NCI-H82 treated with DMSO at 0.1 percent for 48 hours (cell line): ENCODE data around the gene HLA-G.

Experiments used
- DNase-seq: peaks from one replicate; lab custom pipeline; 2025; ENCODE audit not compliant: unreplicated experiment; lab: John Stamatoyannopoulos, UW

HLA-G gene

GRCh38 chr6:29815118-29815750 is 12.4 kb upstream of the HLA-G start:
- no peak for DNase-seq

- no peak for DNase-seq
These were observed 11.6 kb upstream of the HLA-G start for GRCh38 chr6:29816030-29816429.

GRCh38 chr6:29818892-29819291 is 8.7 kb upstream of the HLA-G start:
- no peak for DNase-seq

GRCh38 chr6:29824144-29824543 is 3.5 kb upstream of the HLA-G start:
- no peak for DNase-seq

- DNase-seq = no peak
These were observed 1.8 kb upstream of the HLA-G start for GRCh38 chr6:29825848-29826247.

- DNase-seq = no peak
These were observed 1.4 kb upstream of the HLA-G start for GRCh38 chr6:29826271-29826670.

GRCh38 chr6:29828471-29828797 is 809 bp downstream of the HLA-G start:
- DNase-seq = no peak

- DNase-seq = no peak
These were observed 2.1 kb downstream of the HLA-G start for GRCh38 chr6:29829766-29830165.

- no peak for DNase-seq
These were observed 2.8 kb downstream of the HLA-G start for GRCh38 chr6:29830409-29830808.

- DNase-seq = no peak
These were observed 4.2 kb downstream of the HLA-G start for GRCh38 chr6:29831776-29832175.

- no peak for DNase-seq
These were observed 7.2 kb downstream of the HLA-G start for GRCh38 chr6:29834564-29835436.

GRCh38 chr6:29839917-29840316 is 12.3 kb downstream of the HLA-G start:
- no peak for DNase-seq

- DNase-seq = no peak
These were observed 13.4 kb downstream of the HLA-G start for GRCh38 chr6:29841030-29841429.

GRCh38 chr6:29845405-29846006 is 17.9 kb downstream of the HLA-G start:
- no peak for DNase-seq

GRCh38 chr6:29847871-29848630 is 20.4 kb downstream of the HLA-G start:
- peak; percentile 19 for DNase-seq

- DNase-seq = no peak
These were observed 22.5 kb downstream of the HLA-G start for GRCh38 chr6:29850011-29850553.

GRCh38 chr6:29851190-29851589 is 23.6 kb downstream of the HLA-G start:
- no peak for DNase-seq

GRCh38 chr6:29853245-29853644 is 25.6 kb downstream of the HLA-G start:
- DNase-seq = no peak

- no peak for DNase-seq
These were observed 30.4 kb downstream of the HLA-G start for GRCh38 chr6:29858006-29858405.

GRCh38 chr6:29861521-29862255 is 34.1 kb downstream of the HLA-G start:
- DNase-seq = no peak
